HepG2 (cell line): ENCODE results near the gene CDH8.

Experiments
- CTCF ChIP-seq: sonication (generic); formaldehyde crosslinking; IDR thresholded peaks from 2 replicates; pipeline ENCODE4 v1.5.0; 2020; ENCODE audit warnings: mild to moderate bottlenecking, missing genetic modification reagents, moderate library complexity
- ELF1 ChIP-seq: sonication (generic); formaldehyde crosslinking; IDR thresholded peaks from 2 replicates; pipeline ENCODE4 v1.4.0; 2020; ENCODE audit warnings: missing genetic modification reagents
- HCFC1 ChIP-seq: fragments of 150-350 bp; IDR thresholded peaks from 2 replicates; pipeline ENCODE4 v1.6.1; 2014; ENCODE audit warnings: low read depth, low read length
- NBN ChIP-seq: fragments of 450-650 bp; conservative IDR thresholded peaks from 2 replicates; pipeline ENCODE4 v1.6.1; 2017
- POLR2A ChIP-seq, 2 experiments: IDR thresholded peaks; 2 replicates each; pipeline ENCODE4 v1.6.1; 2011; ENCODE audit warnings: low read depth in 2 of 2, low read length in 2 of 2, mild to moderate bottlenecking in 1 of 2, moderate library complexity in 1 of 2; ENCODE audit not compliant: insufficient read depth in 1 of 2
- PRDM10 ChIP-seq: sonication (generic); formaldehyde crosslinking; IDR thresholded peaks from 2 replicates; pipeline ENCODE4 v1.4.0; 2020; ENCODE audit warnings: low read depth, missing genetic modification reagents
- ZNF205 ChIP-seq: IDR thresholded peaks from 2 replicates; pipeline ENCODE4 v1.6.1; 2018; ENCODE audit warnings: missing biosample characterization, missing genetic modification reagents
- ZNF337 ChIP-seq: sonication (generic); formaldehyde crosslinking; IDR thresholded peaks from 2 replicates; pipeline ENCODE4 v1.5.1; 2020; ENCODE audit warnings: missing genetic modification reagents, low read depth, mild to moderate bottlenecking, borderline replicate concordance

GRCh38 chr16:61780161-61780560, 256.1 kb downstream of the CDH8 start:
- TF ChIP-seq PRDM10 (no peak), POLR2A (IDR thresholded peaks at IDR 0.05; ENCODE audit: insufficient read depth in 1 of 2, low read depth in 2 of 2, low read length in 2 of 2) (no peak), ELF1 (CRISPR knock-in tag) (no peak), ZNF337 (CRISPR knock-in tag) (no peak), CTCF (CRISPR knock-in tag) (no peak), HCFC1 (no peak), NBN (no peak), ZNF205 (CRISPR knock-in tag) (no peak)
